GM11168 (cell line): ENCODE data around the gene CSTPP1.
"Not testable (repeated sequence)": the region's sequence is repeated elsewhere in the genome, so short reads cannot be mapped to it uniquely, and the experiment has no call there.

Experiments
- in situ Hi-C: fragments of 300-500 bp; cut with MboI; formaldehyde crosslinking; loops from one replicate; pipeline ENCODE4 v1.12.0; 2022; ENCODE audit warnings: low sequenced_read_pairs; ENCODE audit not compliant: unreplicated experiment

CSTPP1 gene

DNA sequence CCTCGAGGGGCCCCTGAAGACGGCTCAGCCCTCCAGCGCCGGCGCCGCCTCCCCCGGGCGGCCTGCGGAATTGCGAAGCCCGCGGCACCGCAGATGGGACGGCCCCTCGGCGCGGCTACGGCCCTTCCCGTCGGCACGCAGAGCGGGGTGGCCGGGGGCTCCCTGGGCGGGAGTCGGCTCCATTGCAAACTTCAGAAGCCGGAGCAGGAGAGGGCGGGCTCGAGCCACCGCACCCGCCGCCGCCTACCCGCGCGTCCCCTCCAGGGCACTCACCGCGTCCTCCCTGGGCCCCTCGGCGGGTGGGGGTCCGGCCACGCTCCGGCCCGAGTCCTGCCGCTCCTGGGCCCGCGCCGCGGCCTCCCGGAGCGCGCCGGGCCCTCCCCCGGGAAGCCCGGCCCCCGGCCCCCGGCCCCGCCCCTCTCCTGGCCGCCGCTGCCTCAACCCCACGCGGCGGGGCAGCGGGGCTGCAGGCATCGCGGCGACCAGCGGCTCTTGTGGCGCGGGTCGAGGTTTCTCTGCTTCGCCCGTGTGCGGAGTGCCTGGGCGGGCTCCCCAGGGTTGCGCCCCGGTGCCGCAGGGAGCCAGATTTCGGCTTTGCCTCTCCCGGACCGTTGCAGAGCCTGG, 249.6 kb downstream of the CSTPP1 start, which contains the start of gene PACSIN3:
Gene PACSIN3 (minus strand): TSS at position 359 of the 624 bp plus-strand sequence. CDS start 3,707 bp downstream, outside the sequence.
- in situ Hi-C loops = no loop called here

DNA sequence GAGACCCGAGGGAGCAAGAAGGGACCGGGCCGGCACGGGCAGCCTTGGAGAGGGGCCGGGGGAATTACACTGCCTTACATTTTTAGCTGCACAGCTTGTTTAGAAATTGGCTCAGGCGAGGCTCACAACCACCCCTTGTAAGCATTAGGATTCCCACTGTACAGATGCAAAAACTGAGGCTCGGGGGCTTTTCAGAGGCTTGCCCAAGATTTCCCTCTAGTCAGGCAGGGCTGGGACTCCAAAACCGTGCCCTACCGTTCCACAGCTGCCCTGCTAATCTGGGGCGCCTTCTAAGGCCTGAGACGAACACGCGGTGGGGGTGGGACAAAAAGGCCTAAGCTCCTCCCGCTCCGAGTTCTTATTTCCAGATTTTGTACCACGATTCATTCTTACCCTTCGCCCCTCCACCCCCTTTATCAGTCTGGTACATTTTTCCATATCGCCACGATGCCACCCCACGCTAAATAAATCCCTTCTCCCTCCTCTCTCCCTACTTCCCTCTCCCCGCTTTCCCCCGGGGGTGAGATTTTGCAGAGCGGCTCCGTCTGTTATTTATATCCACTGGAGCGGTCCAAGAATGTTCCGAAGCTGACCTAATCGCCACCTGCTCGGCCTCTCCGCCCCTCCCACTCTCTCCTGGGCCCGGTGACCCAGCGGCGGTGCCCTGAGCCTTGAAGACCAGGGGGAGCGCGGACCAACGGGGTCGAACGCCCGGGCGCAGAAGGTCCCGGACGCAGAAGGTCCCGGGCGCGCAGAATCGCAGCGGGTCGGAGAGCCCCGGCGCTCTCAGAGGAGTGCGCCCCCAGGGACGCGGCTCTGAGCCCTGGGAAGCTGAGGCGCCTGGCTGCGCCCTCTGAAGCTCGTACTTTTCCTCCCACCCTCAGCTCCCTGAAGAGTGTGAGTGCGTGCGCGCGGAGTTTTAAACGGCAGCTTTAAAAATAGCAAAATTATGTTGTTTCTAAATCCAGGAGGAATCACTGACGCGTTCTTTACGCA, 250.4 kb downstream of the CSTPP1 start:
- in situ Hi-C loops = no loop called here

GRCh38 chr11:47187723-47188122, 251.2 kb downstream of the CSTPP1 start:
- in situ Hi-C loops = no loop called here

- in situ Hi-C loops = no loop called here
Observed at GRCh38 chr11:47188259-47188658, 251.7 kb downstream of the CSTPP1 start.

DNA sequence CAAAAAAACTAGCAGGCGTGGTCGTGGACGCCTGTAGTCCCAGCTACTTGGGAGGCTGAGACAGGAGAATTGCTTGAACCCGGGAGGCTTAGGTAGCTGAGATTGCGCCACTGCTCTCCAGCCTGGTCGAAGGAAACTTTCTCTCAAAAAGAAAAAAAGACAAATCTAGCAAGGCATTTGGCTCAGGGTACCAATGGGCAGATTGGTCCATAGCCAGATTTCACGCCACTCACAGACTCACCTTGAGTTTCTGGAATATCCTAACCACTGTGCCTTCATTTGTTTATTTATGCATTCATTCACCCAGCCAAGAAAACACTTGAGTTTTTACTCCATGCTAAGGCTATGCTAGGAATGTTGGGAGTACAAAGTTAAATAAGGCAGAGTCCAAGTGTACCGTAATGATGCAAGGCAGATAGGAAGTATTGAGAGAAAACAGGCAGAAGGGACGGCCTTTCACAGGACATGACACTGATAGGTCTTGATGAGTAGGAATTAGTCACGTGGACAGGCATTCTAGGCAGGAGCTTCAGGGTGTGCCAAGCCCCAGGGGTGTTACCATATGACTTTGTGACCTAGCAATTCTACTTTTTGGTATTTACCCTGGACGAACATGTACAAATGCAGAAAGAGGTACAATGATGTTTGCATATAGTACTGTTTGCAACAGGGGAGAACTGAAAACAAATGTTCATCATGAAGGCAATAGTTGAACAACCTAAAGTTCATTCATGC, 252.7 kb downstream of the CSTPP1 start:
- in situ Hi-C loops = no loop called here

DNA sequence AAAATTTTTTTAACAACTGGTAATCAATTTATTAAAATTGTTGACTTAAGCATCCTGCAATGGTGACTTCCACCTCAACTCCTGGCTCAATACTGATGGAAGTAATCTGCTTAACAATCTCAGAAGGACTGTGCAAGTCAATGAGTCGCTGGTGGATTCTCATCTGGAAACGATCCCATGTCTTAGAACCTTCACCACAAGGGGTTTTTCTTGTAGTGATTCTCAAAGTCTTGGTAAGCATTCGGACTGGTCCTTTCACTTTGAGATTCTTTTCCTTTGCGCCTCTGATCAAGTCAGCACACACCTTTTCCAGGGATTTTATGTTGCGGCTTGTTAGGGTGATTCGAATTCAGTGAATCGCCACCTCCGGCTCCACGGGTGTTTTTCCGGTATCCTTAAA, 254.6 kb downstream of the CSTPP1 start:
- in situ Hi-C loops = not testable (repeated sequence)

GRCh38 chr11:47192111-47192510, 255.6 kb downstream of the CSTPP1 start:
- in situ Hi-C loops = no loop called here

DNA sequence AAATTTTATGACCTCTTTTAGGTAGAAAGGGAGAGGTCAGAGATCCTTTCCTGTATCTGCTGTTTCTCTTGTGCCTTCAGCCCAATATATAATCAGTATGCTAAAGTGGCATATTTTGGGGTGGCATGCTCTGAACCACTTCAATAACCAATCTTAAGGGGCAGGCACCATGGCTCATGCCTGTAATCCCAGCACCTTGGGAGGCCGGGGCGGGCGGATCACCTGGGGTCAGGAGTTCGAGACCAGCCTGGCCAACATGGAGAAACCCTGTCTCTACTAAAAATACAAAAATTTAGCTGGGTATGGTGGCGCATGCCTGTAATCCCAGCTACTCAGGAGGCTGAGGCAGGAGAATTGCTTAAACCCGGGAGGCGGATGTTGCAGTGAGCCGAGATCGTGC, 261.6 kb downstream of the CSTPP1 start:
- in situ Hi-C loops = not testable (repeated sequence)

DNA sequence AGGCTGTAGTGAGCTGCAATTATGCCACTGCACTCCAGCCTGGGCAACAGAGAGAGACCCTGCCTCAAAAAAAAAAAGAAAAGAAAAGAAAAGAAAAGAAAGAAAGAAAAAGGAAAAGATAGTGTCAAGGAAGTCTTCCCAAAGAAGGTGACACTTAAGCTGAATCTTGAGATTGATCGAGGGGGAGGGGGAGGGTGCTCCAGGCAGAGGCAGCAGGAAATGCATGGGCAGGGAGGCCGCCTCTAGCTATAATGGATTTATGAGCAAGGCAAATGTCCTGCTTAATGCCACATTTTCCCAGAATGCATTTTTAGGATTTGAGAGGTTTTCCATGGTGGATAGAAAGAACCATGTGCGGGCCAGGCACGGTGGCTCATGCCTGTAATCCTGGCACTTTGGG, 264.5 kb downstream of the CSTPP1 start:
- in situ Hi-C loops = no loop called here

- in situ Hi-C loops = no loop called here
Observed at GRCh38 chr11:47202576-47202975, 266.0 kb downstream of the CSTPP1 start.

- in situ Hi-C loops = no loop called here
Observed at GRCh38 chr11:47204637-47204989, 268.1 kb downstream of the CSTPP1 start.

DNA sequence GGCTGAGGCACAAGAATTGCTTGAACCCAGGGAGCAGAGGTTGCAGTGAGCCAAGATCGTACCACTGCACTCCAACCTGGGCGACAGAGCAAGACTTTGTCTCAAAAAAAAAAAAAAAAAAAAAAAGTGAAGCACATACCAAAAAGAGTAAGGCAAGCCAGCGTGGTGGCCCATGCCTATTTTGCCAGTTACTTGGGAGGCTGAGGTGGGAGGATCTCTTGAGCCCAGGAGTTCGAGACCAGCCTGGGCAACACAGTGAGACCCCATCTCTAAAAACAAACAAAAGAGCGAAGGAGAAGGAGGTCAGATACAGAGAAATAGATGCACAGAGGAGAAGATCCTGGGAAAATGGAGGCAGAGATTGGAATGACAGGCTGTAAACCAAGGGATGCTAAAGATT, 270.0 kb downstream of the CSTPP1 start:
- in situ Hi-C loops = not testable (repeated sequence)

GRCh38 chr11:47207459-47207858, 270.9 kb downstream of the CSTPP1 start:
- in situ Hi-C loops = no loop called here

DNA sequence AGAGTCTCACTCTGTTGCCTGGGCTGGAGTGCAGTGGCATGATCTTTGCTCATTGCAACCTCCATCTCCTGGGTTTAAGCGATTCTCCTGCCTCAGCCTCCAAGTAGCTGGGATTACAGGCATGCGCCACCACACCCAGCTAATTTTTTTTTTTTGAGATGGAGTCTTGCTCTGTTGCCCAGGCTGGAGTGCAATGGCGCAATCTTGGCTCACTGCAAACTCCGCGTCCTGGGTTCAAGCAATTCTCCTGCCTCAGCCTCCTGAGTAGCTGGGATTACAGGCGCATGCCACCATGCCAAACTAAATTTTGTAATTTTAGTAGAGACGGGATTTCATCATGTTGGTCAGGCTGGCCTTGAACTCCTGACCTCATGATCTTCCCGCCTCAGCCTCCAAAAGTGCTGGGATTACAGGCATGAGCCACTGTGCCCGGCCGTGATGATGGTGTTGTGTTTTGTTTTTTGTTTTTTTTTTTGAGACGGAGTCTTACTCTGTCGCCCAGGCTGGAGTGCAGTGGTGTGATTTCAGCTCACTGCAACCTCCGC, 271.5 kb downstream of the CSTPP1 start:
- in situ Hi-C loops = not testable (repeated sequence)

GRCh38 chr11:47208628-47209027, 272.1 kb downstream of the CSTPP1 start:
- in situ Hi-C loops = no loop called here
